ENCODE data around the gene PRF1. TPM values are rescaled to one million over a fixed set of nuclear protein-coding genes. Genes with fewer than 3 reads are reported as not detected.

The PRF1 gene
- total and polyA plus RNA-seq, 2 donors (not counting 1 experiment from before 2014, with no cell fraction given), result 1.0 to 1.9 TPM

DNA sequence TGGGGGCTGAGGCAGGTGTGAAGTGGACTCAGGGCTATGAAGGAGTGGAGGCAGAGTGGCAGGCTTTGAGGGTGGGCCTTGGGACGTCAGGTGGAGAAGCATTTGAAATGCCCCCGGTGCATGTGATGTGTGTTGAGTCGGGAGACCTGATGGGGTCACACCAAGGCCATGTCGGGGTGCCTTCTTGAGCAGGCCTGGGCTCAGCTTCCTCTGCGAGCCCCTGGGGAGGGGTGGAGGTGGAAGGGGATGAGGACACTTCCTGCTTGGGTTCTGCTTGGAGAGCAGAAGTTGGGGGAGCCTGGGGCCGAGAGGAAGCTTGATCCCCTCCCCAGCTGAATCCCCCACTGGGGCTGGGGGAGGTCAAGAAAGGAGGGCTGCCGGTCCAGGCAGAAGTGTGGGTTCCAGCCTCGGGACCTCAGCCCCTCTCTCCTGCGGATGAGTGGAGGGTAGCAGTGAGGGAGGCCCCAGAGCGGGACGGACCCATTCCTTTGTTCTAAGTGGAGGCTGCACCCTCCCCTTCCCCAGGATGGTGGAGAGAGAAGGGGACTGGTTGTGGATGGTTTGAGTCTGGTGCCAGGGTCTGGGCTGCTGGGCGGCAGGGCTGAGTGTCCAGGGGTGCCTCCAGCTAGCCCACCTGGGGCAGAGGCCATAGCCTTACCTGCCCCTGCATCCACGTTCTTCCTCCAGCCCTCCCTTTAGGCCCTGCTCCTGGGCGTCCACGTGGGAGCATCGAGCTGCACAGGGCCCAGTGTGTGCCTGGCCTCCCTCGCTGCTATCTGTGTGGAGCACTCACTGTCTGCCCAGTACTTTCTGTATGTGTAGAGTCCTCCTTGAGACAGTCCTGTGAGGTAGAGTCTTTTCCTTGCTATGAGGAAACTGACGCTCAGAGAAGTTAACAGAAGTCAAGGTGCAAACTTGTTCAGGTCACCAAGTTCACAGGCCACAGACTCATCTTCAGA lies 36.7 kb downstream of the PRF1 start:
- Histone ChIP-seq H3K9ac (ENCODE audit: low read length) (no peak overlapping the region), H3K4me2 (replicated peaks; ENCODE audit: low read depth, low read length, poor library complexity, severe bottlenecking) (peak overlapping the region; percentile 8), H3K4me1 (ENCODE audit: control insufficient read depth in 2 of 2, insufficient read depth in 2 of 2, low read length in 2 of 2) (no peaks in the 10 kb centered on the region), H3K9me3 (ENCODE audit: control extremely low read depth in 1 of 3, control insufficient read depth in 2 of 3, insufficient read depth in 1 of 3, low read length in 2 of 3) (no peaks in the 10 kb centered on the region), H3K27ac (ENCODE audit: low read length in 2 of 2) (no peak overlapping the region), H3K27me3 (replicated peaks in 1 of 4; ENCODE audit: control extremely low read depth in 1 of 4, control insufficient read depth in 3 of 4, insufficient read depth in 4 of 4, low read length in 3 of 4) (no peaks in the 10 kb centered on the region), H3K79me2 (ENCODE audit: control insufficient read depth, insufficient read depth, low read length) (no peaks in the 10 kb centered on the region), H2AFZ (ENCODE audit: insufficient read depth, low read depth, low read length, poor library complexity, severe bottlenecking) (no peak overlapping the region), H3K36me3 (replicated peaks in 1 of 2; ENCODE audit: control extremely low read depth in 1 of 2, control insufficient read depth in 1 of 2, extremely low read depth in 1 of 2, insufficient read depth in 2 of 2, low read length in 1 of 2) (no peaks in the 10 kb centered on the region), H4K20me1 (ENCODE audit: control insufficient read depth, insufficient read depth, low read length, poor library complexity, severe bottlenecking) (no peaks in the 10 kb centered on the region), H3K4me3 (ENCODE audit: control extremely low read depth in 1 of 5, extremely low read depth in 1 of 5, insufficient read depth in 1 of 5, low read depth in 2 of 5, low read length in 4 of 5) (no peak overlapping the region)
- no peak for DNase-seq
- WGBS (ENCODE audit: insufficient coverage), result 53% methylated on average over 12 of the region's 18 CpGs
- ChIA-PET POLR2A (no interaction called here), CTCF (interaction anchor here (2.0 kb wide), 1 partner anchor 105 kb away, joined by 8 read pairs; no protein-coding TSS in a partner anchor)
- no peaks in the 10 kb centered on the region for H3K9me3 Mint-ChIP-seq (ENCODE audit: insufficient read depth)
- TF ChIP-seq EZH2 (IDR thresholded peaks at IDR 0.05; ENCODE audit: borderline replicate concordance, insufficient read depth, low read depth, low read length, poor library complexity, severe bottlenecking), result no peak
- TF ChIP-seq, protein P1, sequence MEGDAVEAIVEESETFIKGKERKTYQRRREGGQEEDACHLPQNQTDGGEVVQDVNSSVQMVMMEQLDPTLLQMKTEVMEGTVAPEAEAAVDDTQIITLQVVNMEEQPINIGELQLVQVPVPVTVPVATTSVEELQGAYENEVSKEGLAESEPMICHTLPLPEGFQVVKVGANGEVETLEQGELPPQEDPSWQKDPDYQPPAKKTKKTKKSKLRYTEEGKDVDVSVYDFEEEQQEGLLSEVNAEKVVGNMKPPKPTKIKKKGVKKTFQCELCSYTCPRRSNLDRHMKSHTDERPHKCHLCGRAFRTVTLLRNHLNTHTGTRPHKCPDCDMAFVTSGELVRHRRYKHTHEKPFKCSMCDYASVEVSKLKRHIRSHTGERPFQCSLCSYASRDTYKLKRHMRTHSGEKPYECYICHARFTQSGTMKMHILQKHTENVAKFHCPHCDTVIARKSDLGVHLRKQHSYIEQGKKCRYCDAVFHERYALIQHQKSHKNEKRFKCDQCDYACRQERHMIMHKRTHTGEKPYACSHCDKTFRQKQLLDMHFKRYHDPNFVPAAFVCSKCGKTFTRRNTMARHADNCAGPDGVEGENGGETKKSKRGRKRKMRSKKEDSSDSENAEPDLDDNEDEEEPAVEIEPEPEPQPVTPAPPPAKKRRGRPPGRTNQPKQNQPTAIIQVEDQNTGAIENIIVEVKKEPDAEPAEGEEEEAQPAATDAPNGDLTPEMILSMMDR (IDR thresholded peaks at IDR 0.05), result no peak
- no peaks in the 10 kb centered on the region for H3K27me3 Mint-ChIP-seq
- no peak overlapping the region for H3K27ac Mint-ChIP-seq
- no peak for ATAC-seq (ENCODE audit: low read depth)
- intact Hi-C loops (cut with micrococcal nuclease), result no loop called here
- no peak overlapping the region for H3K4me3 Mint-ChIP-seq
- peaks cover 9% of the 10 kb centered on the region for H3K4me1 Mint-ChIP-seq

DNA sequence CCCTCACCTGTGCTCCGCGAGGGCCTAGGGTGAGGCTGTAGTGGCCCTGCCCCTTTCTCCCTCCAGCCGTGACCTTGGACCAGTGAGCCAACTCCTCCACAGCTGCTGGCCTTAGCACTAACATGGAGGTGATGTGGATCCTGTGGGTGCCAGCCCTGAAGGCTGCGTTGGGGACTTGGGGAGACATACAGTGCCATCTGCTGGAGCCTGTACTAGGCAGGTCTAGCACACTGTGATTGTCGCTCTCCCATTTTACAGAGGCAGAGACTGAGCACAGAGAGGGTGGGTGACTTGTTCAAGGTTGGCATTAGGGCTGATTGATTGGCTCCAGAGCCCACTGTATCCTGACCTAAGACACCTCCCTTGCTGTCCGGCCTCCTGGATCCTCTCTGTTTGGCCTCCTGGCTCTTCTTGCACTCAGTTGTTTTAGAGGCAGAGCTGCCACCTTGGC lies 37.6 kb downstream of the PRF1 start:
- no peak overlapping the region for H3K27ac ChIP-seq (ENCODE audit: low read length in 2 of 2)
- H3K4me1 ChIP-seq (ENCODE audit: control insufficient read depth in 2 of 2, insufficient read depth in 2 of 2, low read length in 2 of 2), result no peaks in the 10 kb centered on the region
- H2AFZ ChIP-seq (ENCODE audit: insufficient read depth, low read depth, low read length, poor library complexity, severe bottlenecking), result no peak overlapping the region
- DNase-seq (no peak), ATAC-seq (ENCODE audit: low read depth) (peak; percentile 24)
- Mint-ChIP-seq H3K27me3 (no peaks in the 10 kb centered on the region), H3K9me3 (ENCODE audit: insufficient read depth) (no peaks in the 10 kb centered on the region), H3K4me1 (peaks cover 9% of the 10 kb centered on the region), H3K27ac (no peak overlapping the region), H3K4me3 (no peak overlapping the region)
- no peaks in the 10 kb centered on the region for H3K9me3 ChIP-seq (ENCODE audit: control extremely low read depth in 1 of 3, control insufficient read depth in 2 of 3, insufficient read depth in 1 of 3, low read length in 2 of 3)
- no peaks in the 10 kb centered on the region for H3K27me3 ChIP-seq (replicated peaks in 1 of 4; ENCODE audit: control extremely low read depth in 1 of 4, control insufficient read depth in 3 of 4, insufficient read depth in 4 of 4, low read length in 3 of 4)
- WGBS (ENCODE audit: insufficient coverage), result 71% methylated on average over 5 of the region's 6 CpGs
- ChIA-PET CTCF (interaction anchor here (2.0 kb wide), 1 partner anchor 104 kb away, joined by 8 read pairs; no protein-coding TSS in a partner anchor), POLR2A (no interaction called here)
- no peaks in the 10 kb centered on the region for H3K79me2 ChIP-seq (ENCODE audit: control insufficient read depth, insufficient read depth, low read length)
- no peak overlapping the region for H3K9ac ChIP-seq (ENCODE audit: low read length)
- intact Hi-C loops (cut with micrococcal nuclease), result no loop called here
- H3K4me3 ChIP-seq (ENCODE audit: control extremely low read depth in 1 of 5, extremely low read depth in 1 of 5, insufficient read depth in 1 of 5, low read depth in 2 of 5, low read length in 4 of 5), result no peak overlapping the region
- H3K36me3 ChIP-seq (replicated peaks in 1 of 2; ENCODE audit: control extremely low read depth in 1 of 2, control insufficient read depth in 1 of 2, extremely low read depth in 1 of 2, insufficient read depth in 2 of 2, low read length in 1 of 2), result no peaks in the 10 kb centered on the region
- H4K20me1 ChIP-seq (ENCODE audit: control insufficient read depth, insufficient read depth, low read length, poor library complexity, severe bottlenecking), result no peaks in the 10 kb centered on the region
- no peak overlapping the region for H3K4me2 ChIP-seq (replicated peaks; ENCODE audit: low read depth, low read length, poor library complexity, severe bottlenecking)
- no peak for TF ChIP-seq EZH2 (IDR thresholded peaks at IDR 0.05; ENCODE audit: borderline replicate concordance, insufficient read depth, low read depth, low read length, poor library complexity, severe bottlenecking)
- TF ChIP-seq, protein P1 (IDR thresholded peaks at IDR 0.05), result no peak
